ENCODE data around the gene SGCA.

The SGCA gene

GRCh38 chr17:50163843-50164696, 1.7 kb upstream of the SGCA start:
- Histone ChIP-seq H4K20me1 (ENCODE audit: insufficient read depth, low read length) (no peaks in the 10 kb centered on the region), H3K36me3 (ENCODE audit: insufficient read depth, low read length) (no peaks in the 10 kb centered on the region), H3K9me3 (ENCODE audit: low read length) (no peaks in the 10 kb centered on the region), H3K79me2 (ENCODE audit: insufficient read depth, low read length) (no peaks in the 10 kb centered on the region), H3K4me1 (ENCODE audit: insufficient read depth, low read length, severe bottlenecking) (peaks cover 17% of the 10 kb centered on the region), H3K4me2 (ENCODE audit: low read length) (no peak overlapping the region), H3K27me3 (ENCODE audit: insufficient read depth, low read length) (no peaks in the 10 kb centered on the region), H3K9ac (ENCODE audit: low read length) (no peak overlapping the region), H3K9me2 (ENCODE audit: low read depth, low read length) (no peaks in the 10 kb centered on the region), H3K27ac (ENCODE audit: low read depth, low read length, poor library complexity, severe bottlenecking) (no peak overlapping the region), H3K4me3 (ENCODE audit: low read depth, low read length, poor library complexity, severe bottlenecking) (no peak overlapping the region), H2AFZ (ENCODE audit: low read length) (no peak overlapping the region), H3F3A (ENCODE audit: insufficient read depth, low read length) (no peaks in the 10 kb centered on the region)
- TF ChIP-seq, protein P1, sequence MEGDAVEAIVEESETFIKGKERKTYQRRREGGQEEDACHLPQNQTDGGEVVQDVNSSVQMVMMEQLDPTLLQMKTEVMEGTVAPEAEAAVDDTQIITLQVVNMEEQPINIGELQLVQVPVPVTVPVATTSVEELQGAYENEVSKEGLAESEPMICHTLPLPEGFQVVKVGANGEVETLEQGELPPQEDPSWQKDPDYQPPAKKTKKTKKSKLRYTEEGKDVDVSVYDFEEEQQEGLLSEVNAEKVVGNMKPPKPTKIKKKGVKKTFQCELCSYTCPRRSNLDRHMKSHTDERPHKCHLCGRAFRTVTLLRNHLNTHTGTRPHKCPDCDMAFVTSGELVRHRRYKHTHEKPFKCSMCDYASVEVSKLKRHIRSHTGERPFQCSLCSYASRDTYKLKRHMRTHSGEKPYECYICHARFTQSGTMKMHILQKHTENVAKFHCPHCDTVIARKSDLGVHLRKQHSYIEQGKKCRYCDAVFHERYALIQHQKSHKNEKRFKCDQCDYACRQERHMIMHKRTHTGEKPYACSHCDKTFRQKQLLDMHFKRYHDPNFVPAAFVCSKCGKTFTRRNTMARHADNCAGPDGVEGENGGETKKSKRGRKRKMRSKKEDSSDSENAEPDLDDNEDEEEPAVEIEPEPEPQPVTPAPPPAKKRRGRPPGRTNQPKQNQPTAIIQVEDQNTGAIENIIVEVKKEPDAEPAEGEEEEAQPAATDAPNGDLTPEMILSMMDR (IDR thresholded peaks at IDR 0.05; ENCODE audit: low read length): no peak
- no peak for TF ChIP-seq EZH2 (IDR thresholded peaks at IDR 0.05; ENCODE audit: borderline replicate concordance, low read length)

- no peaks in the 10 kb centered on the region for H3K9me3 ChIP-seq (ENCODE audit: low read length)
- no peak overlapping the region for H2AFZ ChIP-seq (ENCODE audit: low read length)
- no peaks in the 10 kb centered on the region for H3K9me2 ChIP-seq (ENCODE audit: low read depth, low read length)
- no peak overlapping the region for H3K27ac ChIP-seq (ENCODE audit: low read depth, low read length, poor library complexity, severe bottlenecking)
- H3K9ac ChIP-seq (ENCODE audit: low read length): no peak overlapping the region
- H3K36me3 ChIP-seq (ENCODE audit: insufficient read depth, low read length): no peaks in the 10 kb centered on the region
- TF ChIP-seq, protein P1 (IDR thresholded peaks at IDR 0.05; ENCODE audit: low read length): no peak
- TF ChIP-seq EZH2 (IDR thresholded peaks at IDR 0.05; ENCODE audit: borderline replicate concordance, low read length): no peak
- H3K79me2 ChIP-seq (ENCODE audit: insufficient read depth, low read length): no peaks in the 10 kb centered on the region
- no peaks in the 10 kb centered on the region for H3F3A ChIP-seq (ENCODE audit: insufficient read depth, low read length)
- no peak overlapping the region for H3K4me3 ChIP-seq (ENCODE audit: low read depth, low read length, poor library complexity, severe bottlenecking)
- no peaks in the 10 kb centered on the region for H3K27me3 ChIP-seq (ENCODE audit: insufficient read depth, low read length)
- H3K4me2 ChIP-seq (ENCODE audit: low read length): no peak overlapping the region
- no peaks in the 10 kb centered on the region for H4K20me1 ChIP-seq (ENCODE audit: insufficient read depth, low read length)
- H3K4me1 ChIP-seq (ENCODE audit: insufficient read depth, low read length, severe bottlenecking): peaks cover 18% of the 10 kb centered on the region
Measured at GRCh38 chr17:50164697-50164988, 1.2 kb upstream of the SGCA start.

- no peaks in the 10 kb centered on the region for H3K27me3 ChIP-seq (ENCODE audit: insufficient read depth, low read length)
- no peaks in the 10 kb centered on the region for H3K9me2 ChIP-seq (ENCODE audit: low read depth, low read length)
- no peak overlapping the region for H2AFZ ChIP-seq (ENCODE audit: low read length)
- no peaks in the 10 kb centered on the region for H3K79me2 ChIP-seq (ENCODE audit: insufficient read depth, low read length)
- no peaks in the 10 kb centered on the region for H3F3A ChIP-seq (ENCODE audit: insufficient read depth, low read length)
- H3K9ac ChIP-seq (ENCODE audit: low read length): no peak overlapping the region
- H3K4me1 ChIP-seq (ENCODE audit: insufficient read depth, low read length, severe bottlenecking): peaks cover 18% of the 10 kb centered on the region
- H3K27ac ChIP-seq (ENCODE audit: low read depth, low read length, poor library complexity, severe bottlenecking): no peak overlapping the region
- no peaks in the 10 kb centered on the region for H4K20me1 ChIP-seq (ENCODE audit: insufficient read depth, low read length)
- no peaks in the 10 kb centered on the region for H3K9me3 ChIP-seq (ENCODE audit: low read length)
- no peaks in the 10 kb centered on the region for H3K36me3 ChIP-seq (ENCODE audit: insufficient read depth, low read length)
- H3K4me3 ChIP-seq (ENCODE audit: low read depth, low read length, poor library complexity, severe bottlenecking): no peak overlapping the region
- TF ChIP-seq, protein P1 (IDR thresholded peaks at IDR 0.05; ENCODE audit: low read length): no peak
- TF ChIP-seq EZH2 (IDR thresholded peaks at IDR 0.05; ENCODE audit: borderline replicate concordance, low read length): no peak
- H3K4me2 ChIP-seq (ENCODE audit: low read length): no peak overlapping the region
Measured at GRCh38 chr17:50165066-50165465, 739 bp upstream of the SGCA start.
